T-helper 2 cell treated with Interferon-gamma antibody and Interleukin-4, amounts not matched to agents 5 μg/mL and 100 μg/mL, for 36 hours (primary cell): ENCODE data around the gene STK31.
"Not testable (repeated sequence)": the region's sequence is repeated elsewhere in the genome, so short reads cannot be mapped to it uniquely, and the experiment has no call there.

ENCODE experiments used
- DNase-seq: peaks from one replicate; pipeline ENCODE4 v3.0.0; 2021; ENCODE audit warnings: low spot score
- H3K27ac Mint-ChIP-seq: one replicate; pipeline ENCODE4 v1.8.0; 2021; ENCODE audit warnings: mild to moderate bottlenecking, mixed read lengths
- H3K27me3 Mint-ChIP-seq: one replicate; pipeline ENCODE4 v1.8.0; 2021; ENCODE audit warnings: low read depth, mixed read lengths
- H3K36me3 Mint-ChIP-seq: one replicate; pipeline ENCODE4 v1.8.0; 2021; ENCODE audit warnings: low read depth, mixed read lengths
- H3K4me1 Mint-ChIP-seq: one replicate; pipeline ENCODE4 v1.8.0; 2021; ENCODE audit warnings: low read depth, mixed read lengths
- H3K4me3 Mint-ChIP-seq: one replicate; pipeline ENCODE4 v1.8.0; 2022; ENCODE audit warnings: mild to moderate bottlenecking, moderate library complexity, mixed read lengths
- H3K9me3 Mint-ChIP-seq: one replicate; pipeline ENCODE4 v1.8.0; 2021; ENCODE audit warnings: mixed read lengths

Gene STK31

DNA sequence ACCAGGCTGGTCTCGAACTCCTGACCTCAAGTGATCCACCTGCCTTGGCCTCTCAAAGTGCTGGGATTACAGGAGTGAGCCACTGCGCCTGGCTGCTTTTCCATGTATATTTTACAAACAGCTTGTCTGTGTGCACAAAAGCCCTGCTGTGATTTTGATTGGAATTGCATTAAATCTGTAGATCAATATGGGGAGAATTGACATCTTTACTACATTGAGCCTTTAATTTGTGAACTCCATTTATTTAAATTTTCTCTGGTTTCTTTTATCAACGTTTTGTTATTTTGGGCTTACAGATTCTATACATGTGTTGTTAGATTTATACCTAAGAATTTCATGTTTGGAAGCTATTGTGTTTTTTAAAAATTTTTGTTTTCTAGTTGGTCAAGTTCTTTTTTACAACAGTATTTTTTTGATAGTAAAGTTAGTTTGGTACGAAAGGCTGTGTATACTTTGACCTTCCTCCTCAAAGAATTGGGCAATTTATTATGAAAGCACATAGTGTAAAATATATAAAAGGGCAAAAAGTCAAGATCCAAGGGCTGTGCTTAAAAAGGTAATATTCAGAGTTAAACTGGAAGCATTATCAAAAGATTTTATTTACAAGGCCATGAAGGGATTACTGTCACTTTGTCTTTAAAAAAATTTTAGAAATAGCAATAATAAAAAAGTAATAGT, 92.8 kb downstream of the STK31 start:
- Mint-ChIP-seq H3K27ac (no peak overlapping the region), H3K9me3 (no peaks in the 10 kb centered on the region), H3K36me3 (no peaks in the 10 kb centered on the region), H3K4me3 (no peak overlapping the region), H3K27me3 (no peaks in the 10 kb centered on the region), H3K4me1 (no peaks in the 10 kb centered on the region)
- no peak for DNase-seq

GRCh38 chr7:23804707-23805106, 94.7 kb downstream of the STK31 start:
- H3K4me3 Mint-ChIP-seq = no peak overlapping the region
- no peaks in the 10 kb centered on the region for H3K36me3 Mint-ChIP-seq
- no peaks in the 10 kb centered on the region for H3K27me3 Mint-ChIP-seq
- no peaks in the 10 kb centered on the region for H3K9me3 Mint-ChIP-seq
- H3K27ac Mint-ChIP-seq = no peak overlapping the region
- no peak for DNase-seq
- H3K4me1 Mint-ChIP-seq = no peaks in the 10 kb centered on the region

- no peak overlapping the region for H3K4me3 Mint-ChIP-seq
- DNase-seq = no peak
- H3K9me3 Mint-ChIP-seq = no peaks in the 10 kb centered on the region
- H3K4me1 Mint-ChIP-seq = no peaks in the 10 kb centered on the region
- H3K36me3 Mint-ChIP-seq = no peaks in the 10 kb centered on the region
- H3K27me3 Mint-ChIP-seq = peaks cover 2% of the 10 kb centered on the region
- no peak overlapping the region for H3K27ac Mint-ChIP-seq
Measured at GRCh38 chr7:23808421-23808820, 98.4 kb downstream of the STK31 start.

- H3K36me3 Mint-ChIP-seq = no peaks in the 10 kb centered on the region
- no peaks in the 10 kb centered on the region for H3K4me1 Mint-ChIP-seq
- no peak overlapping the region for H3K4me3 Mint-ChIP-seq
- no peak overlapping the region for H3K27ac Mint-ChIP-seq
- peaks cover 7% of the 10 kb centered on the region for H3K27me3 Mint-ChIP-seq
- H3K9me3 Mint-ChIP-seq = no peaks in the 10 kb centered on the region
- no peak for DNase-seq
Measured at GRCh38 chr7:23810099-23810498, 100.1 kb downstream of the STK31 start.

DNA sequence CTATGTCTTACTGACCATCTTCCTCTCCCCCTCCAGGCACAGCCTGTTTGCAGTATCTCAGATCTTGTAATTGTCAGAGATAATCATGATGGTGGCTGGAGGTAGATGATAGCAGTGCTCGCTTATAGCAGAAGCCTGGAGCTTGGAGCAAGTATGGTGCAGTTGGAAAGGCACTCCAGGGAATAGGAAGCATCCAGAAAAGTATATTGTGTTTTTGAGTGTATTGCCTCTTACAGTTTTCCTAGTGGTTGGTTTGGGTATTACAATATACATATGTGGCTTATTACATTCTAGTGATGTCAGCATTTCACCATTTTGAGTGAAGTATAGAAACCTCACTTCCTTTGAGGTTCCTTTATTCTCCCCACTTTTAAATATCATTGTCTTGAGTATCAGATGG, 101.5 kb downstream of the STK31 start:
- Mint-ChIP-seq H3K36me3 (no peaks in the 10 kb centered on the region), H3K9me3 (no peaks in the 10 kb centered on the region), H3K27me3 (peaks cover 7% of the 10 kb centered on the region), H3K4me3 (no peak overlapping the region), H3K4me1 (no peaks in the 10 kb centered on the region), H3K27ac (no peak overlapping the region)
- DNase-seq = no peak

DNA sequence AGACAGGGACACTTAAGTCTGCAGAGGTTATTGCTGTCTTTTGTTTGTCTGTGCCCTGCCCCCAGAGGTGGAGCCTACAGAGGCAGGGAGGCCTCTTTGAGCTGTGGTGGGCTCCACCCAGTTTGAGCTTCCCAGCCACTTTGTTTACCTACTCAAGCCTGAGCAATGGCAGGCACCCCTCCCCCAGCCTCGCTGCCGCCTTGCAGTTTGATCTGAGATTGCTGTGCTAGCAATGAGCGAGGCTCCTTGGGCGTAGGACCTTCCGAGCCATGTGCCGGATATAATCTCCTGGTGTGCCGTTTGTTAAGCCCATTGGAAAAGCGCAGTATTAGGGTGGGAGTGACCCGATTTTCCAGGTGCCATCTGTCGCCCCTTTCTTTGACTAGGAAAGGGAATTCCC, 118.1 kb downstream of the STK31 start:
- not testable (repeated sequence) for H3K4me1 Mint-ChIP-seq, DNase-seq, H3K4me3 Mint-ChIP-seq, H3K27me3 Mint-ChIP-seq, H3K27ac Mint-ChIP-seq, H3K36me3 Mint-ChIP-seq
- peaks cover 15% of the 10 kb centered on the region for H3K9me3 Mint-ChIP-seq

- H3K27me3 Mint-ChIP-seq, DNase-seq, H3K36me3 Mint-ChIP-seq, H3K27ac Mint-ChIP-seq, H3K4me1 Mint-ChIP-seq, H3K4me3 Mint-ChIP-seq: not testable (repeated sequence)
- H3K9me3 Mint-ChIP-seq = peaks cover 24% of the 10 kb centered on the region
Measured at GRCh38 chr7:23832733-23833132, 122.7 kb downstream of the STK31 start.

- Mint-ChIP-seq H3K27me3 (no peaks in the 10 kb centered on the region), H3K36me3 (no peaks in the 10 kb centered on the region), H3K4me3 (no peak overlapping the region), H3K27ac (no peak overlapping the region), H3K4me1 (no peaks in the 10 kb centered on the region), H3K9me3 (peaks cover 24% of the 10 kb centered on the region)
- no peak for DNase-seq
Measured at GRCh38 chr7:23833405-23833804, 123.4 kb downstream of the STK31 start.

- H3K4me3 Mint-ChIP-seq, H3K9me3 Mint-ChIP-seq, H3K27me3 Mint-ChIP-seq, H3K4me1 Mint-ChIP-seq, DNase-seq, H3K36me3 Mint-ChIP-seq, H3K27ac Mint-ChIP-seq: not testable (repeated sequence)
Measured at GRCh38 chr7:23844837-23845236, 134.8 kb downstream of the STK31 start.

- H3K27ac Mint-ChIP-seq = no peak overlapping the region
- no peak for DNase-seq
- H3K9me3 Mint-ChIP-seq = peaks cover 8% of the 10 kb centered on the region
- no peaks in the 10 kb centered on the region for H3K4me1 Mint-ChIP-seq
- H3K4me3 Mint-ChIP-seq = no peak overlapping the region
- H3K27me3 Mint-ChIP-seq = no peaks in the 10 kb centered on the region
- H3K36me3 Mint-ChIP-seq = no peaks in the 10 kb centered on the region
Measured at GRCh38 chr7:23852135-23852534, 142.1 kb downstream of the STK31 start.

DNA sequence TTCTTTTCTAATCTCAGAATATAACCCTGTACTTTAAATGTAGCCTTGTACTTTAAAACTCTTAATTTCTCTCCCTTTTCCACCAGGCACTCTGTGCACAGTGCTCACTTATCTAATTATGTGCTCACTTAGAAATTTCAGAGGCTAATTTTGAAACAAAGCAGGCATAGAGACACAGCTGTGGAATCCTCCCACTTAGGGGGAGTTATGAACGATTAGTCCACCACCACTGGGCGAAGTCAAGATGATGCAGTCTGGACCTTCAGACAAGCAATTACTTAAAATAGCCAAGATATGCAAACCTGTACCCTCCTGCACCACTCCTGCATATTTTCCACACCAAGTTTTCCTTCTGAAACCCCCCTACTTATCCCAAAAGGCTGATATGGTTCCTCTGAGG, 143.0 kb downstream of the STK31 start:
- H3K4me3 Mint-ChIP-seq = no peak overlapping the region
- no peak overlapping the region for H3K27ac Mint-ChIP-seq
- no peak for DNase-seq
- no peaks in the 10 kb centered on the region for H3K4me1 Mint-ChIP-seq
- peaks cover 8% of the 10 kb centered on the region for H3K9me3 Mint-ChIP-seq
- H3K27me3 Mint-ChIP-seq = no peaks in the 10 kb centered on the region
- H3K36me3 Mint-ChIP-seq = no peaks in the 10 kb centered on the region

GRCh38 chr7:23863209-23863787, 153.3 kb downstream of the STK31 start:
- no peak for DNase-seq
- H3K27me3 Mint-ChIP-seq = peaks cover 17% of the 10 kb centered on the region
- no peaks in the 10 kb centered on the region for H3K9me3 Mint-ChIP-seq

DNA sequence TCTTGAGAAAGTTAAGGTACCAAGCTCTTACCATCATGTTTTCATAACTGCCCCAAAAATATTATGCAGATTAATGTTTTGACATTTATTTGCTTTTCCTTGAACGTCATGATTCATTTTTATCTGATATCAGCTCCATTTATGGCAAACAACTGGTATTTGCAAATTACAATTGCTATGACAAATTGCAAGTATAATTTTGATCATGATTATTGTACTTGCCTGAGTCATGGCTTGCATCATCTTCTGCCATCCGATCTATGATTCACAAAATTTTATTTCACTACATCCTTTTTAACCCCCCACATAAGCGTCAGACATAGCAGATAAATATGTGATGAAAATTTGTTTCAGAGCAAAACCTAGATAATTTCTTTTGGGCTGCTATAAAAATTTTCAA, 155.0 kb downstream of the STK31 start:
- Mint-ChIP-seq H3K27ac (no peak overlapping the region), H3K27me3 (peaks cover 23% of the 10 kb centered on the region), H3K4me1 (peaks cover 1% of the 10 kb centered on the region), H3K9me3 (no peaks in the 10 kb centered on the region), H3K4me3 (no peak overlapping the region), H3K36me3 (no peaks in the 10 kb centered on the region)
- no peak for DNase-seq

More at GRCh38 chr7:23863209-23863787, 153.3 kb downstream of the STK31 start:
- Mint-ChIP-seq H3K27ac (no peak overlapping the region), H3K4me3 (no peak overlapping the region), H3K36me3 (no peaks in the 10 kb centered on the region), H3K4me1 (peaks cover 1% of the 10 kb centered on the region)

DNA sequence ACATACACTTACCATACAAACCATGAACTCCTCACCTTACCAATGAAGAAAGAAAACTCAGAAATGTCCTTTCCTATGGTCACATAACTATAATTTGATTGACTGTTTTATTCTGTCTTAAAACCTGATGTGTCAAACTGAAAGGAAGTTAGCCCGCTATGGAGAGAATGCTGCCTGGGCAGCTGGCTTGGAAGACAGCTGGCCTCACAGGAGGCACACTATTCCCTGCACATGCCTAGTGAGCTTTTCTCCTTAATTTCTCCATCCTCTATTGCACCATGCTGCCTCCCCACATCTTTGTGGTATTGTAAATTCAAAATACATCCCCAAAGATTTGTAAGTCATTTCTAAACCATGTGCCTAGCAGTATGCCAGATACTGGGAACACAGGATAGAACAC, 163.3 kb downstream of the STK31 start:
- Mint-ChIP-seq H3K36me3 (no peaks in the 10 kb centered on the region), H3K27me3 (peaks cover 11% of the 10 kb centered on the region), H3K4me1 (no peaks in the 10 kb centered on the region), H3K4me3 (no peak overlapping the region), H3K9me3 (no peaks in the 10 kb centered on the region), H3K27ac (no peak overlapping the region)
- no peak for DNase-seq

GRCh38 chr7:23876526-23876925, 166.5 kb downstream of the STK31 start:
- DNase-seq, H3K4me3 Mint-ChIP-seq, H3K27ac Mint-ChIP-seq, H3K4me1 Mint-ChIP-seq, H3K36me3 Mint-ChIP-seq, H3K9me3 Mint-ChIP-seq: not testable (repeated sequence)
- H3K27me3 Mint-ChIP-seq = peaks cover 12% of the 10 kb centered on the region
